Urinary bladder (tissue), 4 donors: ENCODE results near the gene INPP5A. TPM values are rescaled to one million over a fixed set of nuclear protein-coding genes. Genes with fewer than 3 reads are reported as not detected.

Experiments used
- DNase-seq: peaks from one replicate; pipeline ENCODE4 v3.0.0-alpha.2; 2015; ENCODE audit errors: extremely low spot score
- H3K27ac ChIP-seq: one replicate; pipeline ENCODE4 v1.5.1; 2013; ENCODE audit warnings: low read depth, mild to moderate bottlenecking, moderate library complexity
- H3K36me3 ChIP-seq: one replicate; pipeline ENCODE4 v1.6.1; 2013; ENCODE audit warnings: mild to moderate bottlenecking, moderate library complexity; ENCODE audit not compliant: insufficient read depth
- H3K4me1 ChIP-seq: one replicate; pipeline ENCODE4 v1.6.1; 2013; ENCODE audit warnings: mild to moderate bottlenecking, moderate library complexity; ENCODE audit not compliant: insufficient read depth
- H3K4me3 ChIP-seq: one replicate; pipeline ENCODE4 v1.5.1; 2013; ENCODE audit warnings: low read depth, low read length
- WGBS: extraction: QIAGEN DNeasy Blood & Tissue Kit; methylation state at CpG from one replicate; pipeline ENCODE4 v1.1.7; 2013; 5-methylcytosine and 5-hydroxymethylcytosine counted together
- polyA plus RNA-seq: library from polyadenylated mRNA; stranded (reverse); fragments of 200-250 nt; gene quantifications from one replicate; pipeline ENCODE4 v1.2.3, GENCODE V29; 2013
- total RNA-seq: library from RNA; depleted of rRNA; stranded (reverse); fragments of >200 nt; gene quantifications from one replicate; pipeline ENCODE4 v1.2.3, GENCODE V29; 2014
- donor health status: healthy with polysubstance abuse.
- donor health status: healthy.

Gene INPP5A
- total and polyA plus RNA-seq, 2 donors, result 61.0 to 66.2 TPM

DNA sequence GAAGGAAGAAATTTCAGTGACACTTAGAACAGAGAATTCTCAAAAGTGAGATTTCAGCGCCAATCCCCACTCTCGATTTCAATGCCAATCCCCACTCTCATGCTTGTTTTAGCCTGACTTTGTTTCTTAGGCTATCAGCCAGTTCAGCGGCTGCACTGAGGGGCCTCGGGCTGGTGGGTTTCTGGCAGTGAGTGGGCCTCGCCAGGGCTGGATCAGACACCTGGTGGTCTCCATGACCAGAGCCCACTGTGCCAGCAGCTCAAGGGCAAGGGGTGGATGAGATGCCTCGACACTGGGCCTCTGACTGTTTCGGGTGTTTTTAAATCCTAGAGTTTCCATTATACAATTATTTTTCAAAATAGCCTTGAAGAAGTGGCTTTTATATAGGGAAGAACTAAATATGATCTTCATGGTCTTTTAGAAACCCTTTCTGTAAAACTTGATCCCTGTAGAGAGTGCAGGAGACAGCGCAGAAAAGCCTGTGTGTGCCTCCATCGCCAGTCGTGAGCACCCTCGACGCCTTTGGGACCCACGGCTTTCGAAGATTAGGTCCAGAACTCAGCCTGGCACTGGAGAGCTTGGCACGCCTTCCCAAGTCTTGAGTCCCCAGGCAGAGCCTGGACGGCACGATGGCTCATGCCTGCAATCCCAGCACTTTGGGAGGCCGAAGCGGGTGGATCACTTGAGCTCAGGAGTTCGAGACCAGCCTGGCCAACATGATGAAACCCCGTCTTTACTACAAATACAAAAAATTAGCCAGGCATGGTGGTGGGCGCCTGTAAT is 76.2 kb downstream of the INPP5A start:
- no peak overlapping the region for H3K4me3 ChIP-seq
- peaks cover 2% of the 10 kb centered on the region for H3K4me1 ChIP-seq
- H3K27ac ChIP-seq, result no peak overlapping the region
- no peak for DNase-seq
- WGBS, result 95% methylated on average over 22 of the region's 22 CpGs
- H3K36me3 ChIP-seq, result no peaks in the 10 kb centered on the region

DNA sequence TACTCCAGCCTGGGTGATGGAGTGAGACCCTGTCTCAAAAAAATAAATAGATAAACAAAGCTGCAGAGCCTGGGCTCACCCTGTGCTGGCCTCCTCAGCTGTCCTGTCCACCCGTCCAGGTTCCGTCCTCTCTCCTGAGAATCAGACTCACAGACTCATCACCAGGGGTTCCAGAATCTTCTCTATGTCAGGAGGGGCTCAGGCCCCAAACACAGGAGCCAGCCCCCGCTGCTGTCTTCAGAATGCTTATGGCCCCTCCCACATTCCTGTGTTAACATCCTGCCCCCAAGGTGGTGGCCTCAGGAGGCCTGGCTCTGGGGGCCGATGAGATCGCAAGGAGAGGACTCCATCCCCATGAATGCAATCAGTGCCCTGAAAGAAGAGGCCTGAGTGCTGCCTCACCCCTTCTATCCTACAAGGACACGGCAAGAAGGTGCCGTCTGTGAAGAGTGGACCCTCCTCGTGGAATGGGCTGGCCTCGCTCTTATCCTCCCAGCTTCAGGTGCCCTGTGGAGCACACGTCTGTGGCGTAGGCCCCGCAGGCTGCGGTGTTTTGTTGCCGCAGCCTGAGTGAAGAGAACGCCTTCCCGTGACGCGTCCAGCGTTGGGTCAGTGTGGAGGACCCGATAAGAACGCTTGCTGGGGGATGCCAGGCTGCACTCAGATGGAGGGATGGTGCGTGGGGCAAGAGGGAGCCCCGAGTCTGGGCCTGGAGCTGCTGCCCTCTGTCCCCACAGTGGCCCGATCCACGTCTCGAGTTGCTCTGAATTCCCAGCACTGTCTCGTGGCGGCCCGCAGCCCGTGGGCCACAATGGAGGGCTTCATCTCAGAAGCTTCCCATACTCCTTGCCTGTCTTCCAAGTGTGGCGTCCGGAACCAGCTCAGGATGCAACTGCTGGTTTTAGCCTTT is 77.1 kb downstream of the INPP5A start:
- no peak for DNase-seq
- 96% methylated on average over 32 of the region's 32 CpGs for WGBS
- Histone ChIP-seq H3K27ac (no peak overlapping the region), H3K36me3 (no peaks in the 10 kb centered on the region), H3K4me1 (peaks cover 2% of the 10 kb centered on the region), H3K4me3 (no peak overlapping the region)

DNA sequence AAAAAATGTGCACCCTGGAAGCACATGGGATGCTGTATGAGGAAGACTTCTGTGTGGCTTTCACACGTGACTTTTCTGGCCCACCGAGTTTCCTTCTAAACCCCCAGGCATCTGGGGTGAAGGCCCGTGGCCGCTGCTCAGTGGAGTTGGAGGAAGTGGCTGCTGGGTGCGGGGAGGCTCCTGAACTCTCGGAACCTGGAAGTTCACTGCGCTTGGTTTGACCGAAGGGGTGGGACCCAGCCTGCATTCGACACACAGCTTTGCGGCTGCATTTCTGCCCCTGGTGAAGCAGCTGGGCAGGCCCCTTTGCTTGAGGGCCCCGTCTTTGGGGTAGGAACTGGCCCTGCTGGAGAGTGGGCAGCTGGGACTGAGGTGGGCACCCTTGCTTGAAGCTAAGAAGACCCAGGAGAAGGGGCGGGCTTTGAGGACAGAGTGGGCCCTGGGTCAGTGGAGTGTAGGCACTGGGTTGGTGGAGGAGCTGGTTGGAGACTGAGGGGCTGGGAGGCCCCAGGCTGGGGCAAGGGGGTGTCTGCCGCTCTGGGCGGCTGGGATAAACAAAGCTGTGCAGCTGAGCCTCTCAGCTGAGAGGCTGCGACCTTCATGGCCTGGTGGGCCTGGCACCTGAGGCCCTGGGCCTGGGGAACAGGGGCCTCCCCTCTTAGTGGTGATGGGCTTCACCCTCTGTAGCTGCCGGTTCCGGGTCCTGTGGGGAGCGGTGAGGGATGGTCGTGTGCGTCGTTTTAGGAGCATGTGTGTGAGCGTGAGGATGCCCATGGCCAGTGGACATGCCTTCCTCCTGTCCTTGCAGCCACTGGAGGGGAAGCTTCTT is 78.0 kb downstream of the INPP5A start:
- no peak overlapping the region for H3K27ac ChIP-seq
- no peaks in the 10 kb centered on the region for H3K36me3 ChIP-seq
- no peak overlapping the region for H3K4me3 ChIP-seq
- H3K4me1 ChIP-seq, result peaks cover 2% of the 10 kb centered on the region
- 92% methylated on average over 22 of the region's 22 CpGs for WGBS
- no peak for DNase-seq

DNA sequence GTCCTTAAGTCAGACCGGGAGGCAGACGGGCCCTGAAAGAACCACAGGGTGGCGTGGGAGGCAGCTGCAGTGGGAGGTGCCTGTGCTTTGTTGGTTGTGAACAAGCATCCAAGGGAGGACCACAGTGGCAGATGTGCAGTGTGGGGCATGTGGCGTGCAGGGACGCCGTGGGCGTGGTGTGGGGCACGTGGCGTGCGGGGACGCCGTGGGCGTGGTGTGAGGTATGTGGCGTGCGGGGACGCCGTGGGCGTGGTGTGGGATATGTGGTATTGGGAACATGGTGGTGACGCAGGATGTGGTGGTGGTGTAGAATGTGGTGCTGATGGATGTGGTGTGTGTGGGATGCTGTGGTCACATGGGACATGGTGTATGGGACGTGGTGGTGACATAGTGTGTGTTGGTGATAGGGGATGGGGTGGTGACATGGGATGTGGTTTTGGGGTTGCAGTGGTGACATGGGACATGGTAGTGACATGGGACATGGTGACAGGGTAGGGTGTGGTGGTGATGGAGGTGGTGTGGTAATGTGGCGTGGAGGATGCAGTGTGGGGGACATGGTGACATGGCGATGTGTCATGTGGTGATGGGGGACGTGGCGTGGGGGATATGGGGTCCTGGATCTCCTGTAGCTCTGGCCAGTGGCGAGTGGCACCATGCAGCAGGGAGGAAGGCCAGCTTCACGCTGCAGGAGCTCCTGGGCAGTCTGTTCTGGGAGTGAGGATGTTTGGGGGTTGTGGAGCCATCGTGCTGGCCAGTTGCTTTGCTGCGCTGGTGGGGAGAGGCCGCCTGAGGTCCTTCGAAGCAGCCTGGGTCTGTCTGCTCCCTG is 78.8 kb downstream of the INPP5A start:
- H3K4me3 ChIP-seq, result no peak overlapping the region
- WGBS, result 93% methylated on average over 30 of the region's 30 CpGs
- DNase-seq, result no peak
- H3K27ac ChIP-seq, result no peak overlapping the region
- H3K4me1 ChIP-seq, result peaks cover 2% of the 10 kb centered on the region
- no peaks in the 10 kb centered on the region for H3K36me3 ChIP-seq

DNA sequence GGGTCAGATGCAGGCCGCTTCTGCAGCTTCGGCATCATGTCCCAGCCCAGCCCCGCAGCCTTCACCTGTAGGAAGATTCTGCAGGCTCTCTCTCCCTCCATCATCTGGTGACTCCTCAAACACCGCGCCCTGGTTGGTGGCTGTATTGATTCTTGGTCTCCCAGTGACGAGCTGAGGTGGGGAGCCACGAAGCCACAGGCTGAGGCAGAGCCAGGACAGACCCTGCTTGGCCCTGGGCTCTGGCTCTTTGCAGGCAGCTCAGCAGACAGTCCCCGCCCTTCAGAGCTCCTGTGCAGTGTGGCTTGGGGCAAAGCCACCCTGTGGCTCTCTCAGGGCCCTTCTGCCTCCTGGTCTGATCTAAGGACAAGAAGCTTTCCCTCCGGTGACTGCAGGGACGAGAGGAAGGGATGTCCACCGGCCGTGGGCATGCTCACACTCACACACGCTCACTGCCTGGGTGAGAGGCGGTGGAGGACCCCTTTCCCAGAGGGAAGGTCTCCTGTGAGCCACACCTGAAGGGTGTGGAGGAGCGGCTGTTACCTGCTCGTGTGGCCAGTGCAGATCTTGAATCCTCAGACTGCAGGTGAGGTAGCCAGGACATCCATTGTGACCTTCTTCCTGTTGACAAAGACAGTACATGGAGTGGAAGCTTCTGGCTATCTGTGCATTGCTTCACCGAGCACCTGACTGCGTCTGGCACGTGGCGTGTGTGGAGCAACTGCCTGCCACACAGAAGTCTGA is 79.6 kb downstream of the INPP5A start:
- H3K4me3 ChIP-seq, result no peak overlapping the region
- WGBS, result 93% methylated on average over 20 of the region's 20 CpGs
- H3K4me1 ChIP-seq, result peaks cover 2% of the 10 kb centered on the region
- no peak overlapping the region for H3K27ac ChIP-seq
- no peaks in the 10 kb centered on the region for H3K36me3 ChIP-seq
- DNase-seq, result no peak

DNA sequence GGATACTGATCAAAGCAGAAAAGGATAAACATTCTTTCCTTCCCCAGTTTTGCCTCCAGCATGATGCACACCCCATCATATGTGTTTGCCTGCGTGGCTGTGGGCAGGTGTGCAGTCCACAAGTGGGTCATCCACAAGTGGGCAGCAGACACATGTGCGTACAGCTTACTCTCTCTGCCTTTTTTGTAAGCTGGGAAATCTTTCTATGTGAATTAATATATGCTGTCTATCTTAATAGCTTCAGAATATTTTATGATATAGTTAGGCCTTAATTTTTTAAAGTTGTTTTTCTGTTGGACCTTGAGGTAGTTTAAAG is 80.1 kb downstream of the INPP5A start:
- DNase-seq, result no peak
- 94% methylated on average over 2 of the region's 2 CpGs for WGBS
- Histone ChIP-seq H3K36me3 (no peaks in the 10 kb centered on the region), H3K4me1 (no peaks in the 10 kb centered on the region), H3K27ac (no peak overlapping the region), H3K4me3 (no peak overlapping the region)

DNA sequence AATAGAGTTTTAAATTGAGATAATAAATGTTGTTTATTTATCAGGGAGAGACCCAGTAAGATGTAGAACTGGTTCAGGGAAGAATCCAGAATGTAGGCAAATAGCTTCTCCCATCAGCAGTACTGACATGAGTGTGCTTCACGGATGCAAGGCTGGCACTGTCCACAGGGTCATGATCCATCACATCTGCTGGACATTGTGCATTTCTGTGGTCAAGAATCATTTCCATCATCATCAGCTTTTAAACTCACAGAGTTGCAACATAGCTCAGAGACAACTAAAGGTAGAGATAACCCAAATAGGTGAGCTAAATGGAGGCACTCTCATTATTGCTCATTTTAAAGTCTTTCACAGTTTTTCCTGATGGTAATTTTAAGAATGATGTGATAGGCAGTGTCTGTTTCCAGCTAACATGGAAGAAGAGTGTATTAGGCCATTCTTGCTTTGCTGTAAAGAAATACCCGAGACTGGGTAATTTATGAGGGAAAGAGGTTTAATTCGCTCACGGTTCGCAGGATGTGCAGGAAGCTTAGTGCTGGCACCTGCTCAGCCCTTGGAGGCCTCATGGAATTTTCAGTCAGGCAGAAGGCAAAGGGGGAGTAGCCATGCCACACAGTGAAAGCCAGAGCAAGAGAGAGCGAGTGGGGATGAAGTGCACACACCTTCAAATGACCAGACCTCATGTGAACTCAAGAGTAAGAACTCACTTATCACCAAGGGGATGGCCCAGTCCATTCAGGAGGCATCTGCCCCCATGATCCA is 80.8 kb downstream of the INPP5A start:
- WGBS, result 71% methylated on average over 6 of the region's 6 CpGs
- DNase-seq, result no peak
- Histone ChIP-seq H3K4me1 (no peaks in the 10 kb centered on the region), H3K27ac (no peak overlapping the region), H3K36me3 (no peaks in the 10 kb centered on the region), H3K4me3 (no peak overlapping the region)

DNA sequence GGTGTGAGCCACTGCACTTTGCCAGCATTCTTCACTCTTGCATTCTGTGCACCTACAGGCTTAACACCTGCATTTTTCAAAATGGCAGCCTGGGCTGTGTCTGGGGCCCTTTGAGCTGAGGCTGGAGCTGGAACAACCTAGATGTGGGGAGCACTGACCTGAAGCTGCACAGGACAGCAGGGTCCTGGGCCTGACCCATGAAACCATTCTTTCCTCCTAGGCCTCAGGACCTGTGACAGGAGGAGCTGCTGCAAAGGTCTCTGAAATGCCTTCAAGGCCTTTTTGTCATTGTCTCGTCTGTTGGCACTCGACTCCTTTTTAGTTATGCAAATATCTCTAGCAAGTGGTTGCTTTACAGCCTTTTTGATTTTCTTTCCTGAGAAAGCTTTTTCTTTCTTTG is 82.3 kb downstream of the INPP5A start:
- no peak overlapping the region for H3K27ac ChIP-seq
- no peaks in the 10 kb centered on the region for H3K4me1 ChIP-seq
- no peak overlapping the region for H3K4me3 ChIP-seq
- no peak for DNase-seq
- H3K36me3 ChIP-seq, result no peaks in the 10 kb centered on the region
- WGBS, result 97% methylated on average over 2 of the region's 2 CpGs

DNA sequence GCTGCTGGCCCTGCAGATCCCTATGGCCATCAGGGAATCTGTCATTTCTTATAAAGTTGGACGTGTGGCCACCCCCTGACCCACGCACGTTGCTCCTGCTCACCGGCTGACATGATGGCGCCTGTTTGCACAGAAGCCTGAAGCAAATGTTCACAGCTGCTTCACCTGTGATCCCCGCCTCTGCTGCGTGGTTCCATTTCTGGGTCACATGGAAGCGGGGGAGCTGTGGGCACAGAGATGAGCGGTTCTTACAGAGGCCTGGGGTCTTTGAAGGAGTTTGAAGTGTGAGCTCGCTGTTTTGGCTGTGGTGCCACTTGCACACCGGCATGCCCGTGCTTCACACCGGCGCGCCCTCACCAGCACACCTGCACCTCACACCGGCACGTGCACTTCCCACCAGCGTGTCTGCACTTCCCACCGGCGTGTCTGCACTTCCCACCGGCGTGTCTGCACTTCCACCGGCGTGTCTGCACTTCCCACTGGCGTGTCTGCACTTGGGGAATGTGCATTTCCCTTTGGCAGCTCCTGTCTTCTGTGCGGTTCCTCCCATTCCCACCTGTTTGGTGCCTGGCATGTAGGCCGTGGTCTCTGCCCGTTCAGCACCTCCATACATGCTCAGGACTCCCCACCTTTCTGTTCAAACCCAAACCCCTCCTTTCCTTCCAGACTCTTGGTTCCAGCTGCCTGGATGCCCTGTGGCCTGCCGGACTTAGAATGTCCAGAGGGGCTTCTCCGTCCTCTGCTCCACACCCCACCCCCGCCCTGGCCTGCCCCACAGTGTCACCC is 86.7 kb downstream of the INPP5A start:
- no peaks in the 10 kb centered on the region for H3K4me1 ChIP-seq
- no peak for DNase-seq
- WGBS, result 93% methylated on average over 31 of the region's 31 CpGs

DNA sequence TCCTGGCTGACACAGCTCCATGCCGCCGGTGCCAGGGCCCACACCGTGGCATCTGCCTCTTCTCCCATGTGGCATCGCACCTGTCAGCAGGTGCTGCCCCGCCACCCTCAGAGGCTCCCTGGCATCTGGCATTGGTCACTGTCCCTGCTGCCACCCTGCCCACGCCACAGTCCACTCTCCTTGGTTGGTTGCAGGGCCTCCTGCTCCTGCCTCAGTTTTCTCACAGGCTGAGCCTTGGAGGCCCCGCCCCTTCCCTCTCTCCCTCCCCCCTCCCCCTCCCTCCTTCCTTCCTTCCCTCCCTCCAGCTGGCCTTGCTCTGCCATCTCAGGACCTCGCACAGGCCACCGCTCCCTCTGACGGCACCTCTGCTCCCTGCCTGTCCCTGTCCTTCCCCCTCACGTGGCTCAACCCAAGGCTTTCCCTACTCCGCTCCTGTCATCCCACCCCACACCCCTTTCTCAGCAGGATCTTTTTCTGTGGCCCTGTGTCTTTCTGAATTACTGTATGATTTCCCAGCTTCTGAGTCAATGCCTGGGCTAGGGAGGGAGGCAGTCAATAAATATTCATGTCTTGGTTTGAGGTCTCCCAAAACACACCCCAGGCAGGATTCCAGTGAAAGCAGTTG is 87.4 kb downstream of the INPP5A start:
- Histone ChIP-seq H3K36me3 (no peaks in the 10 kb centered on the region), H3K4me1 (no peaks in the 10 kb centered on the region), H3K4me3 (no peak overlapping the region), H3K27ac (no peak overlapping the region)
- DNase-seq, result no peak
- WGBS, result 54% methylated on average over 12 of the region's 12 CpGs

More for the DNA sequence above, 86.7 kb downstream of the INPP5A start:
- H3K36me3 ChIP-seq, result no peaks in the 10 kb centered on the region
- H3K4me3 ChIP-seq, result no peak overlapping the region
- H3K27ac ChIP-seq, result no peak overlapping the region
